Measurements from ENCODE around the gene GRK2. TPM values are rescaled to one million over a fixed set of nuclear protein-coding genes. Genes with fewer than 3 reads are reported as not detected.

Gene GRK2
- total and polyA plus RNA-seq, 2 of the 8 experiments (the other 6 are each of a cell fraction or from before 2014, with no cell fraction given): 47.3 to 49.7 TPM

- ChIA-PET POLR2A (ENCODE audit: partially characterized antibody) (interaction anchor here (1.0 to 1.4 kb wide), 2 partner anchors 69 to 406 kb away, joined by 3 to 4 read pairs; no protein-coding TSS in a partner anchor), CTCF (ENCODE audit: partially characterized antibody) (interaction anchor here (0.7 to 3.9 kb wide), 19 partner anchors 7 to 1149 kb away, joined by 3 to 14 read pairs (median 5); partner anchors contain the start of gene ANKRD13D)
- WGBS, 2 experiments (ENCODE audit: extremely low coverage in 1 of 2, insufficient coverage in 1 of 2, insufficient read length in 1 of 2, insufficient replicate concordance in 2 of 2, low coverage in 1 of 2, low lambda C conversion rate in 2 of 2, missing lambda C conversion rate in 1 of 2): 88% methylated on average over 12 of the region's 19 CpGs; no CpG with 5 or more reads in 1 of the 2 experiments
- H3K79me1 ChIP-seq (ENCODE audit: low read depth, low read length): no peaks in the 10 kb centered on the region
- DNase-seq (ENCODE audit: low read depth in 1 of 2, low spot score in 2 of 2): no peak
- no peak overlapping the region for H3K4me2 ChIP-seq (ENCODE audit: insufficient read depth in 1 of 2, low read depth in 2 of 2, low read length in 2 of 2)
- no peaks in the 10 kb centered on the region for H3K23me2 ChIP-seq (ENCODE audit: low read depth, low read length)
- H2BK15ac ChIP-seq (ENCODE audit: low read length): no peak overlapping the region
- no peak overlapping the region for H2BK120ac ChIP-seq (replicated peaks; ENCODE audit: low read depth, low read length)
- H2AK5ac ChIP-seq (ENCODE audit: low read depth, low read length): no peak overlapping the region
- H3K56ac ChIP-seq (replicated peaks; ENCODE audit: insufficient read length, low read depth, low read length): no peak overlapping the region
- no peaks in the 10 kb centered on the region; a peak in 1 of 7 replicates for H3K4me1 ChIP-seq (replicated peaks in 1 of 4; ENCODE audit: control insufficient read depth in 3 of 4, insufficient read depth in 4 of 4, low read length in 3 of 4)
- no peak overlapping the region for H3K4me3 ChIP-seq (ENCODE audit: extremely low read depth in 1 of 4, insufficient read depth in 2 of 4, low read depth in 3 of 4, low read length in 4 of 4)
- no peak overlapping the region for H3K18ac ChIP-seq (ENCODE audit: extremely low read depth, low read length)
- no peak for TF ChIP-seq ASH2L (IDR thresholded peaks at IDR 0.05; ENCODE audit: low read length)
- no peak for TF ChIP-seq E2F6 (IDR thresholded peaks at IDR 0.05)
- no peak for TF ChIP-seq SP1 (IDR thresholded peaks at IDR 0.05; ENCODE audit: low read depth, low read length)
- no peak for TF ChIP-seq SIX5 (IDR thresholded peaks at IDR 0.05; ENCODE audit: low read depth, low read length)
- no peak for TF ChIP-seq SUZ12 (IDR thresholded peaks at IDR 0.05; ENCODE audit: low read length)
- TF ChIP-seq JUN (IDR thresholded peaks at IDR 0.05; ENCODE audit: low read depth, low read length): no peak
- no peaks in the 10 kb centered on the region; a peak in 1 of 7 replicates for H3K27me3 ChIP-seq (replicated peaks in 1 of 4; ENCODE audit: control insufficient read depth in 3 of 4, extremely low read depth in 1 of 4, insufficient read depth in 3 of 4, low read length in 3 of 4)
- no peak overlapping the region for H2BK20ac ChIP-seq (ENCODE audit: low read length)
- no peaks in the 10 kb centered on the region for H3K79me2 ChIP-seq (ENCODE audit: control insufficient read depth in 1 of 2, insufficient read depth in 2 of 2, low read length in 2 of 2)
- H2BK5ac ChIP-seq (ENCODE audit: low read depth, low read length): peak overlapping the region; percentile 35; the same call in 1 of the 2 replicates
- no peak overlapping the region for H3K9ac ChIP-seq (replicated peaks in 1 of 4; ENCODE audit: extremely low read depth in 1 of 4, low read depth in 3 of 4, low read length in 3 of 4)
- H3K14ac ChIP-seq (ENCODE audit: insufficient read length): no peak overlapping the region
- no peak overlapping the region for H2BK12ac ChIP-seq (ENCODE audit: low read depth, low read length)
- FAIRE-seq: no peak
- H3K27ac ChIP-seq (ENCODE audit: low read depth, low read length): no peak overlapping the region
- no peak overlapping the region for H2AFZ ChIP-seq (ENCODE audit: low read length)
- no peak overlapping the region for H4K5ac ChIP-seq (ENCODE audit: insufficient read length, low read depth, low read length)
- H3K23ac ChIP-seq (ENCODE audit: insufficient read length): no peak overlapping the region
- no peak overlapping the region for H4K91ac ChIP-seq (replicated peaks; ENCODE audit: insufficient read length, low read length)
- peaks cover 0 to 3% of the 10 kb centered on the region in 2 experiments for H4K20me1 ChIP-seq (replicated peaks in 1 of 2; ENCODE audit: control insufficient read depth in 1 of 2, insufficient read depth in 2 of 2, low read length in 2 of 2)
- peaks cover 0 to 4% (median 0%) of the 10 kb centered on the region in 4 experiments; a peak in 2 of 8 replicates for H3K36me3 ChIP-seq (ENCODE audit: control insufficient read depth in 2 of 4, insufficient read depth in 4 of 4, low read length in 3 of 4)
- H3K4ac ChIP-seq (replicated peaks; ENCODE audit: insufficient read length, low read depth, low read length): no peak overlapping the region
- H3K9me3 ChIP-seq (ENCODE audit: insufficient read depth in 2 of 2, low read depth in 1 of 2, low read length in 1 of 2): no peaks in the 10 kb centered on the region
- peak overlapping the region; percentile 66; the same call in 1 of the 2 replicates for H4K8ac ChIP-seq (ENCODE audit: extremely low read depth, insufficient read depth, low read length)
These were observed 44.2 kb downstream of the GRK2 start for GRCh38 chr11:67310246-67311050.

Data from H1 (cell line).